ENCODE results near the gene SLC41A3. TPM values are rescaled to one million over a fixed set of nuclear protein-coding genes. Genes with fewer than 3 reads are reported as not detected.
"Not testable (repeated sequence)": the region's sequence is repeated elsewhere in the genome, so short reads cannot be mapped to it uniquely, and the experiment has no call there.

SLC41A3 gene
- total RNA-seq, 4 donors from 2014 or later, result 36.1 to 54.8 (median 46.3) TPM

DNA sequence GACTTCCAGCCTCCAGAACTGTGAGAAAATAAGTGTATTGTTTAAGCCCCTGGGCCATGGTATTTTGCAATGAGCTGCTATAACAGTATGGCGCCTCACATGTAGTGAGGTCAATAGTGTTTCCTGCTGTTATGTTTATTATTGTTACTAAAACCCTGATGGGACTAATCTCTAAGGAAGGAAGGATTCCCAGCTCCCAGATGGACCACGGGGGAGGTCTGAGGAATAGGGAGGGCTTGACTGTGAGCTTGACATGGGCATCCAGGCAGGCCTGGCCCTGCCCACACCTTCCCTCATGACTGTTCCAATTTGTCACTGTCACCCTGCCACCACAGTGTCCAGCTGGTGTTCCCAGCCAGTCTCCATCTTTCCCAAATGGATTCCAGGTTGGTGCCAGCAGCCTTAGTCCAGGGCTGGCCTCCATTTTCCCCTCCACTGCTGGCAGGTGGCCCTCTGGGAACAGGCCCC, 14.5 kb upstream of the SLC41A3 start:
- no peak overlapping the region for H3K27ac ChIP-seq
- H3K4me3 ChIP-seq, result no peak overlapping the region
- DNase-seq (ENCODE audit: low spot score in 2 of 2), result no peak
- peaks cover 0 to 13% (median 0%) of the 10 kb centered on the region in 3 donors for H3K36me3 ChIP-seq
- H3K27me3 ChIP-seq, result no peaks in the 10 kb centered on the region
- 59 to 78% methylated on average over 2 of the region's 2 CpGs for WGBS, 2 donors
- peaks cover 0 to 13% (median 0%) of the 10 kb centered on the region in 4 donors for H3K4me1 ChIP-seq
- peaks cover 0 to 23% (median 0%) of the 10 kb centered on the region in 4 donors for H3K9me3 ChIP-seq
- no peak for TF ChIP-seq POLR2A (IDR thresholded peaks at IDR 0.05)
- TF ChIP-seq, protein P1, sequence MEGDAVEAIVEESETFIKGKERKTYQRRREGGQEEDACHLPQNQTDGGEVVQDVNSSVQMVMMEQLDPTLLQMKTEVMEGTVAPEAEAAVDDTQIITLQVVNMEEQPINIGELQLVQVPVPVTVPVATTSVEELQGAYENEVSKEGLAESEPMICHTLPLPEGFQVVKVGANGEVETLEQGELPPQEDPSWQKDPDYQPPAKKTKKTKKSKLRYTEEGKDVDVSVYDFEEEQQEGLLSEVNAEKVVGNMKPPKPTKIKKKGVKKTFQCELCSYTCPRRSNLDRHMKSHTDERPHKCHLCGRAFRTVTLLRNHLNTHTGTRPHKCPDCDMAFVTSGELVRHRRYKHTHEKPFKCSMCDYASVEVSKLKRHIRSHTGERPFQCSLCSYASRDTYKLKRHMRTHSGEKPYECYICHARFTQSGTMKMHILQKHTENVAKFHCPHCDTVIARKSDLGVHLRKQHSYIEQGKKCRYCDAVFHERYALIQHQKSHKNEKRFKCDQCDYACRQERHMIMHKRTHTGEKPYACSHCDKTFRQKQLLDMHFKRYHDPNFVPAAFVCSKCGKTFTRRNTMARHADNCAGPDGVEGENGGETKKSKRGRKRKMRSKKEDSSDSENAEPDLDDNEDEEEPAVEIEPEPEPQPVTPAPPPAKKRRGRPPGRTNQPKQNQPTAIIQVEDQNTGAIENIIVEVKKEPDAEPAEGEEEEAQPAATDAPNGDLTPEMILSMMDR (IDR thresholded peaks at IDR 0.05), result no peak
- TF ChIP-seq EP300 (IDR thresholded peaks at IDR 0.05), result no peak

DNA sequence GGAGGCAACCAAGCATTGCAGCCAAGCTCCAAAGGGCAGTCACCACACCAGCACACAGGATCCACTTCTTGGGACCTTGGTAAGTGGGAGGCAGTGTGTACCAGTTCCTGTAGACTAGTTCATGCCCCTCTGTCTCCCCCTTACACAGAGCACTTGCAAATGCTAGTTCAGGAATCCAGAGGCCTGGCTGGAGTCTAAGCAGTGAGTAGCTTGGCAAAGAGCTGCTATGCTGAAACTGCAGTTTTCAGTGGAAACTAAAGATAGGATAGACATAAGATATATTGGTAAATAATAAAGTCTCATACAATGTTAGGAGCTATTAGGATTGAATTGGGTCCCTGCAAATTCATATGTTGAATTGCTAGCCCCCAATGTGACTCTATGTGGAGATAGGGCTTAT, 13.9 kb upstream of the SLC41A3 start:
- H3K4me1 ChIP-seq, result peaks cover 0 to 10% (median 0%) of the 10 kb centered on the region in 4 donors
- DNase-seq (ENCODE audit: low spot score in 2 of 2), result no peak
- H3K27ac ChIP-seq, result no peak overlapping the region
- peaks cover 0 to 13% (median 0%) of the 10 kb centered on the region in 3 donors for H3K36me3 ChIP-seq
- H3K27me3 ChIP-seq, result no peaks in the 10 kb centered on the region
- TF ChIP-seq EP300 (IDR thresholded peaks at IDR 0.05) (no peak), POLR2A (IDR thresholded peaks at IDR 0.05) (no peak)
- TF ChIP-seq, protein P1 (IDR thresholded peaks at IDR 0.05), result no peak
- H3K9me3 ChIP-seq, result peaks cover 0 to 23% (median 0%) of the 10 kb centered on the region in 4 donors
- no peak overlapping the region for H3K4me3 ChIP-seq

DNA sequence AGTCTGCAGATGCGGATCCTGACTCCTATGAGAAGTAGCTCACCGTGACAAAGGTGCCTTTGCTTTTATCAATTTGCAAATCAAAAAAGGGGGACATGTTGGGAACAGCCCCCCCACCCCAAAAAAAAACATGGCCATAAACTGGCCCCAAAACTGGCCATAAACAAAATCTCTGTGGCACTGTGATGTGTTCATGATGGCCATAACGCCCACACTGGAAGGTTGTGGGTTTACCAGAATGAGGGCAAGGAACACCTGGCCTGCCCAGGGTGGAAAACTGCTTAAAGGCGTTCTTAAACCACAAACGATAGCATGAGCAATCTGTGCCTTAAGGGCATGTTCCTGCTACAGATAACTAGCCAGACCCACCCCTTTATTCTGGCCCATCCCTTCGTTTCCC, 12.3 kb upstream of the SLC41A3 start:
- not testable (repeated sequence) for H3K4me3 ChIP-seq; H3K27me3 ChIP-seq; H3K27ac ChIP-seq; H3K4me1 ChIP-seq; DNase-seq (ENCODE audit: low spot score in 2 of 2)
- WGBS, 2 donors, result 82 to 87% methylated on average over 6 of the region's 6 CpGs
- peaks cover 0 to 16% (median 0%) of the 10 kb centered on the region in 3 donors for H3K36me3 ChIP-seq
- H3K9me3 ChIP-seq, result peaks cover 0 to 33% (median 0%) of the 10 kb centered on the region in 4 donors

DNA sequence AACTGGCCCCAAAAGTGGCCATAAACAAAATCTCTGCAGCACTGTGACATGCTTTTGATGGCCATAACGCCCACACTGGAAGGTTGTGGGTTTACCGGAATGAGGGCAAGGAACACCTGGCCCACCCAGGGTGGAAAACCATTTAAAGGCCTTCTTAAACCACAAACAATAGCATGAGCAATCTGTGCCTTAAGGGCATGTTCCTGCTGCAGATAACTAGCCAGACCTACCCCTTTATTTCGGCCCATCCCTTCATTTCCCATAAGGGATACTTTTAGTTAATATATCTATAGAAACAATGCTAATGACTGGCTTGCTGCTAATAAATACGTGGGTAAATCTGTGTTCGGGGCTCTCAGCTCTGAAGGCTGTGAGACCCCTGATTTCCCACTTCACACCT, 8.2 kb upstream of the SLC41A3 start:
- not testable (repeated sequence) for H3K27ac ChIP-seq; H3K4me1 ChIP-seq; H3K4me3 ChIP-seq; H3K27me3 ChIP-seq; DNase-seq (ENCODE audit: low spot score in 2 of 2)
- Histone ChIP-seq H3K9me3 (peaks cover 0 to 27% (median 0%) of the 10 kb centered on the region in 4 donors), H3K36me3 (peaks cover 0 to 16% (median 0%) of the 10 kb centered on the region in 3 donors)
- WGBS, 2 donors, result 88 to 91% methylated on average over 5 of the region's 5 CpGs

DNA sequence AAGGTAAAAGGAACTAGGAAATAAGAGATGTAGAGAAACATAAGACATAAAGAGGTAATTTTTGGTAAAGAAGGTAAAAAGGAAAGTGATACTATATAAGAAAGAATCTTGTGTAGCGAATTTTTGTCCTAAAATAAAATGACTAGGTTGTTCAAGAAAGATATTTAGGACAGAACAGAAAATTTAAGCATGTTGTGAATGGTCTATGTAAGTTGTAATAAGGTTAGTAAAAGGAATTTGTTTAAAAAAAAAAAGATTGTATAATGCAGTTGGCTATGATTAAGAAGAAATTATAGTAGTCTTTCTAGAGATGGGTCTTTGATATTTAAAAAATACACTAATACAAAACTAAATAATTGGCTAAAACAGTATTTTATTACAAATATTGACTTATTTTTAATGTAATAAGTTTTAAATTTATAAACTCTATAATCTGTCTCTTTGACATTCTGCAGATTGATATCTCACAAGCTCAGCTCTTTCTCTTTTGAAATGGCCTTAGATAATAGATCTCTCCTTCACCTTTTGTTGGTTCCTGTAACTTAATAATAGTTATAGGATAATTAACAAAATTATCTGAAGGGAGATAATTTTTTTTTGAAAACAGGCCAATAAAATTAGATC, 3.7 kb upstream of the SLC41A3 start:
- peaks cover 0 to 13% (median 0%) of the 10 kb centered on the region in 4 donors for H3K4me1 ChIP-seq
- peaks cover 0 to 9% (median 0%) of the 10 kb centered on the region in 4 donors for H3K9me3 ChIP-seq
- TF ChIP-seq POLR2A (IDR thresholded peaks at IDR 0.05) (no peak), EP300 (IDR thresholded peaks at IDR 0.05) (no peak)
- TF ChIP-seq, protein P1 (IDR thresholded peaks at IDR 0.05), result no peak
- H3K27ac ChIP-seq, result no peak overlapping the region
- H3K4me3 ChIP-seq, result no peak overlapping the region
- no peak for DNase-seq (ENCODE audit: low spot score in 2 of 2)
- no peaks in the 10 kb centered on the region for H3K27me3 ChIP-seq
- WGBS, 2 donors, result 80 to 86% methylated on average over 1 of the region's 1 CpG
- H3K36me3 ChIP-seq, result peaks cover 0 to 3% (median 0%) of the 10 kb centered on the region in 3 donors

DNA sequence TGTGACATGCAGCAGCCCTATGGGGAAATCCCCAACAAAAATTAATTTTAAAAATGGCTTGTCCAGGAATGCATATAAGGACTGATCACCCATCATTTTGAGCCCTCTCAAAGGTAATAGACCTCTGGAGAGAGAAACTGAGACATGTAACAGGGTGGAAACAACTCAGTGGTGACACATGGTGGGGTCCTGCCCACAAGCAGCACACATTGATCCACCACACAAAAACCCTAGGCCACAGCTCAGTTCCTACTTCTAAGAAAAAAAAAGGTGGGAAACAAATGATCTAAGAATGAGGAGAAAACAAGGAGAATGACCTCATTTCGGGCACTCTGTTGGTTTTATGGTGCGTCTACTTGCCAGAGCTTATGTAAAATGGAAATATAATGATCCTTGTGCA, 1.9 kb upstream of the SLC41A3 start:
- Histone ChIP-seq H3K27me3 (no peaks in the 10 kb centered on the region), H3K36me3 (no peaks in the 10 kb centered on the region), H3K9me3 (no peaks in the 10 kb centered on the region), H3K4me3 (no peak overlapping the region), H3K4me1 (peaks cover 0 to 23% (median 0%) of the 10 kb centered on the region in 4 donors), H3K27ac (no peak overlapping the region)
- 69 to 89% methylated on average over 2 of the region's 2 CpGs for WGBS, 2 donors
- TF ChIP-seq EP300 (IDR thresholded peaks at IDR 0.05) (no peak), POLR2A (IDR thresholded peaks at IDR 0.05) (no peak)
- TF ChIP-seq, protein P1 (IDR thresholded peaks at IDR 0.05), result no peak
- DNase-seq (ENCODE audit: low spot score in 2 of 2), result no peak
